Loucy (cell line): Measurements from ENCODE around the gene NHP2.

Experiments
- H2AFZ ChIP-seq: fragments of 200-600 bp; sonication (generic); 2 replicates; pipeline ENCODE4 v1.6.0; 2016; ENCODE audit warnings: antibody characterized with exemption, mild to moderate bottlenecking, low read length, moderate library complexity
- H3F3A ChIP-seq: fragments of 200-600 bp; 2 replicates; pipeline ENCODE4 v1.6.0; 2016; ENCODE audit warnings: antibody characterized with exemption, low read depth, mild to moderate bottlenecking
- H3K27me3 ChIP-seq: fragments of 200-600 bp; sonication (generic); 2 replicates; pipeline ENCODE4 v1.6.1; 2014; ENCODE audit warnings: low read length, mild to moderate bottlenecking; ENCODE audit not compliant: insufficient read depth, poor library complexity, severe bottlenecking
- H3K36me3 ChIP-seq: fragments of 200-600 bp; sonication (generic); 2 replicates; pipeline ENCODE4 v1.6.1; 2016; ENCODE audit warnings: low read length; ENCODE audit not compliant: insufficient read depth
- H3K4me1 ChIP-seq: fragments of 200-600 bp; sonication (generic); 2 replicates; pipeline ENCODE4 v1.5.1; 2014; ENCODE audit warnings: low read length, mild to moderate bottlenecking; ENCODE audit not compliant: insufficient read depth, poor library complexity, severe bottlenecking
- H3K4me2 ChIP-seq: fragments of 200-600 bp; sonication (generic); 2 replicates; pipeline ENCODE4 v1.6.0; 2014; ENCODE audit warnings: antibody characterized with exemption, low read length, low read depth, mild to moderate bottlenecking; ENCODE audit not compliant: poor library complexity, severe bottlenecking
- H3K4me3 ChIP-seq: fragments of 200-600 bp; sonication (generic); 2 replicates; pipeline ENCODE4 v1.5.1; 2014; ENCODE audit warnings: low read length, mild to moderate bottlenecking, mixed read lengths; ENCODE audit not compliant: poor library complexity, severe bottlenecking
- H3K79me2 ChIP-seq: fragments of 200-600 bp; sonication (generic); 2 replicates; pipeline ENCODE4 v1.6.1; 2014; ENCODE audit warnings: low read length; ENCODE audit not compliant: insufficient read depth
- H3K9ac ChIP-seq: fragments of 200-600 bp; sonication (generic); 2 replicates; pipeline ENCODE4 v1.6.0; 2014; ENCODE audit warnings: mild to moderate bottlenecking, low read depth, low read length, moderate library complexity; ENCODE audit not compliant: poor library complexity, severe bottlenecking
- H3K9me2 ChIP-seq: fragments of 200-600 bp; sonication (generic); replicated peaks from 2 replicates; pipeline ENCODE4 v1.6.1; 2016; ENCODE audit warnings: low read depth, low read length, mixed read lengths
- H3K9me3 ChIP-seq: fragments of 200-600 bp; sonication (generic); 2 replicates; pipeline ENCODE4 v1.6.1; 2014; ENCODE audit warnings: mild to moderate bottlenecking, antibody characterized with exemption, low read length, low read depth; ENCODE audit not compliant: insufficient read depth
- H4K20me1 ChIP-seq: fragments of 200-600 bp; sonication (generic); 2 replicates; pipeline ENCODE4 v1.6.0; 2014; ENCODE audit warnings: antibody characterized with exemption, low read length, mild to moderate bottlenecking; ENCODE audit not compliant: insufficient read depth, poor library complexity, severe bottlenecking
- CTCF ChIP-seq: fragments of 200-600 bp; sonication (generic); conservative IDR thresholded peaks from 2 replicates; pipeline ENCODE4 v1.5.1; 2014; ENCODE audit warnings: mild to moderate bottlenecking, antibody characterized with exemption, low read length
- EZH2phosphoT487 ChIP-seq: fragments of 200-600 bp; IDR thresholded peaks from 2 replicates; pipeline ENCODE4 v1.6.1; 2018; ENCODE audit warnings: antibody characterized with exemption, mild to moderate bottlenecking, moderate library complexity, borderline replicate concordance

NHP2 gene

DNA sequence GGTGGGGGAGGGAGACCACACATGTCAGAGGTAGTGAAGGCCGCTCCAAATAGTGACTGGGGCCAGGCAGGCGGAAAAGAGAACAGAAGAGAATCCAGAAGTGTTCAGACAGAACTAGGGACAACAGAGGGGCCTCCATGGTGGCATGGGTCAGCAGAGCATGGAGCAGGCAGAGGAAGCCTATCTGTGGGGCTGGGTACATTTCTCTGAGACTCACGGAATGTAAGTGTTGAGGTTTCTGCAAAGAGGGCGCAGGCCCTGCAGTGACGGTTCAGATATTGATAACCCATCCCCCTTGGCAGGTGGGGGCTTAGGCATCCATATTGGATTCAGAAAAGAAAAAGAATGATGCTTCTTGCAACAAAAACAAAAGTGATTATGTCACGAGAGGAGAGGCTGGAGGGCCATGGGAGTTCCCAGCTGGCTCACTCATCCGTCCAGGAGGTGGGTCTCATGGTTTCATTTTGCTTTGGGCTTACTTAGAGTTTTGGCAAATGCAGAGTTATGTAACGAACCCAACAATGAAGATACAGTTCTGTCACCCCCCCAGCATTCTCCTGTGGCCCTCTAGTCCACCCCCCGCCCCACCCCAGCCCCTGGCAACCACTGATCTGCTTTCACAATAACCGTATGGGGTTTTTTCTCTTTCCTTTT, 28.3 kb downstream of the NHP2 start:
- Histone ChIP-seq H3K4me2 (no peak overlapping the region), H3K27me3 (no peaks in the 10 kb centered on the region), H3F3A (no peaks in the 10 kb centered on the region), H3K9ac (no peak overlapping the region), H3K79me2 (no peaks in the 10 kb centered on the region; the same call in 1 of the 2 replicates), H3K36me3 (peaks cover 6% of the 10 kb centered on the region; the same call in 1 of the 2 replicates), H3K9me3 (no peaks in the 10 kb centered on the region), H2AFZ (no peak overlapping the region), H3K4me3 (no peak overlapping the region), H3K4me1 (peaks cover 15% of the 10 kb centered on the region), H3K9me2 (no peaks in the 10 kb centered on the region), H4K20me1 (no peaks in the 10 kb centered on the region)
- TF ChIP-seq CTCF: no peak
- no peak for TF ChIP-seq EZH2phosphoT487

DNA sequence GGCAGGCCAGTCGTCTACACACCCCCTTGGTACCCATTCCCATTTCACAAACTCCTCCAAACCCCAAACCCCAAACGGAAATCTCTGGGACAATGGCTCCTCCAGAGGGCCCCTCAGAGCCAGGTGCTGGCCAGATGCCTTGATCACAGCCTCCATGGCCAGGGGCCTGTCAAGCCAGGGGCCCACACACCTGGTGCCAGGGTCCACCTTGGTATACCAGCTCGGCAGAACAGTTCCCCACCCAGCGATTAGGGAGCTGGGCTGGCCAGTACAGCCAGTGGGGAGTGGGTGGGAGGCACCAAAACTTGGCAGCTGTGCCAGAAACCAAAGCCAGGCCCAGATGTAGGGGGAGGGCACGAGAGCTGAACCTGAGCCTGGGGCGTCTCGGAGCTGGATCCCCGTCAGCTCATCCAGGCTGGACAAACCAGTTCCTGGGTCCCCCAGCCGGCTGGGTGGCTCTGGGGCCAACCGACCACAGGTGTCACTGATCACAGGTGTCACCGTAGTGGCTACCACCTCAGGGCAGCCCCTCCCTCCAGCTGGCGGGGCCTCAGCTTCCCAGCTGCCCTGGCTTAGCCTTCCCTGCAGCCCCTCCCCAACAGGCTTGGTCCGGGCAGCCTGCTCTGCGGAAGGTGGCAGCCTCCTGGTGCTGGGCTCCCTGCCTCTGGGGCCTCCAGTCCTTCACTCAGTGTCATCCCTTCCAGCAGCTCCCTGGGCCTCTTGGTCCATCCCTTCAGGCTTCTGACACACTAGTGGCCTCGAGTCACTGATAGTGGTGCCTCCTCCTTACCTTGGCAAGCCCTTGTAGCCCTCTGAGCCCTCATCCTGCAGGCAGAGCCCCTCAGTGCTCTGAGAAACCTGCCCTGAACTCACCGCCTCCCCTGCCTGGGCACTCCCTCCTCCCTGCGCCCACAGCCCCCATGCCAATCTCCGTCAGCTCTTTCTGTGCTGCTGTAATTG, 29.4 kb downstream of the NHP2 start:
- no peaks in the 10 kb centered on the region for H3F3A ChIP-seq
- H3K4me2 ChIP-seq: no peak overlapping the region
- H2AFZ ChIP-seq: no peak overlapping the region
- H3K27me3 ChIP-seq: no peaks in the 10 kb centered on the region
- peaks cover 10% of the 10 kb centered on the region; the same call in 1 of the 2 replicates for H3K79me2 ChIP-seq
- no peak overlapping the region for H3K4me3 ChIP-seq
- no peaks in the 10 kb centered on the region for H3K9me2 ChIP-seq
- TF ChIP-seq EZH2phosphoT487 (no peak), CTCF (no peak)
- H3K9ac ChIP-seq: no peak overlapping the region
- peaks cover 6% of the 10 kb centered on the region; the same call in 1 of the 2 replicates for H3K36me3 ChIP-seq
- H3K4me1 ChIP-seq: peaks cover 16% of the 10 kb centered on the region
- H4K20me1 ChIP-seq: no peaks in the 10 kb centered on the region
- no peaks in the 10 kb centered on the region for H3K9me3 ChIP-seq

- Histone ChIP-seq H3K36me3 (peaks cover 6% of the 10 kb centered on the region; the same call in 1 of the 2 replicates), H3K79me2 (peaks cover 18% of the 10 kb centered on the region; the same call in 1 of the 2 replicates), H2AFZ (no peak overlapping the region), H4K20me1 (no peaks in the 10 kb centered on the region), H3K27me3 (no peaks in the 10 kb centered on the region), H3K9ac (no peak overlapping the region), H3K9me2 (no peaks in the 10 kb centered on the region), H3K4me3 (no peak overlapping the region), H3K4me2 (no peak overlapping the region), H3K4me1 (peaks cover 16% of the 10 kb centered on the region), H3K9me3 (no peaks in the 10 kb centered on the region), H3F3A (no peaks in the 10 kb centered on the region)
- TF ChIP-seq EZH2phosphoT487 (no peak), CTCF (no peak)
Measured at GRCh38 chr5:178123094-178123965, 30.4 kb downstream of the NHP2 start.
